NCI-H774 (cell line): Measurements from ENCODE around the gene TRAPPC3L.
A peak's percentile ranks its signal among the peaks of the same experiment; 100 is the strongest.

Experiments used
- DNase-seq: peaks from one replicate; lab custom pipeline; 2025; lab: John Stamatoyannopoulos, UW

Gene TRAPPC3L

DNA sequence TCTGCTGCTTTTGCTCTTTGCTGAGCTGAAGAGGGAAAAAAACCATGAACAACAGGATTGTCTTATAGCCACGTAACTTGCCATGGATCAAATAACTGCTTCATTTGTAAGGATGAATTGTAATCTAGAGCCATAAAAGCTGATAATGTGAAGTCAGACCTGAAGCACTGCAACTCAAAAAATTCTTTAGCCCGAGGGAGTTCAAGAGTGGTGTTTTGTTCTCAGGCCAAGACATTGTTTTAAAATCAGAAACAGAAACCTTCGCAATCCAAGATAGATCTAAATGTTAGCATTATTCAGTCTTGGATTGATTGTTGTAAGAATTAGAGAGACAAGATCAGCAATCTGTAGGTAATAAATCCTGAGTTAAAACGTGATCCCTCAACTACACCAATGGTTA is at the start of gene TRAPPC3L:
TSS of gene TRAPPC3L (minus strand) at position 34 of the 400 bp plus-strand sequence. CDS start 170 bp downstream, outside the sequence.
- DNase-seq = no peak

DNA sequence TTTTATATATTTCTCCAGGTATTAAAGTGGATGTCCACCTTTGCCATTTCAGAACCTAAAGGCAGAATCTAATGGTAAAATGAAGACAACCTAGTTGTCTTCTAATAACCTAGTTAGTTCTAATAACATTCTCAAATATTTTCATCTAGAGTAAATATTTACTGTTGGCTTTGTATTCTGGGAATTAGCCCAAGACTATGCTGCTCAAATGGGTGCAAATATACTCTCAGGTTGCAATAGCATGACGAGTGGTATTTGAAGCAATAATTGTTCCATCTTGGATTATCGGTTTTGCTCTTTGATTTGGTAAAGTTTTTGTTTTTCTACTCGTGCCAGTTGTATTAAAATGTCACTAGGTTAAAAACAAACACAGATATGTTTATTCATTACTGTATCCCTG is 49.8 kb upstream of the TRAPPC3L start:
- DNase-seq = no peak

DNA sequence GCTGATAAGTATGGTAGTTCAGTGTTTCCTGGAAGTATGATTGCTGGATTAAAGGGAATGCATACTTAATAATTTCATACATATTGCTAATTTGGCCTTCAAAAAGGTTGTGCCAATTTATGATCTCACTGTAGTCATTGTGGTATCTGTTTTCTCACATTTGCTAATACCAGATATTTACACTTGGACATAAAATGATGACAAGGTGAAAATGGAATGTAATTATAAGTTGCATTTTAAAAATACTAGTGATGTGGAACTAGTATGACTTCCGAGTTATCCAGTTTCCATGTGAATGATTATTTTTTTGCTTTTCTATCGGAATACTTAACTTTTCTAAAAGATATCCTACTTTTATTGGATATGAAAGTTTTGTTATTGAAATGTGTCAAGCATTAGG is 41.3 kb upstream of the TRAPPC3L start:
- DNase-seq = no peak

DNA sequence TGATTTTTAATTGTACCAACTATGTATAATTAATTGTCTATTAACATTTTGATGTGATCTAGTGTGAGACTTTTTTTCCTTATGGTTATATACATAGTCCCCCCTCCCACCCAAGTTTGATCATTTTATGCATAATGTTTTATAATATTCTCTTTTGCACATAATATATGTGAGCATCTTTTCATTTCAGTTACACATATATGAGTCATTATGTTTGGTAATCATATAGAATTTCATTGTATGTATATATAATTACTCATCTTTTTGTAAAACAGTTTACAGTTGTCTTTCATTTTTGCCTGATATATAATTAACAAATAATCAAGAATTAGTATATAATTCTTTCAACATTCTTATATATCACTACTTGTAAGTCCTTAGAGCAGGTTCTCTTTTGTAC is 40.8 kb upstream of the TRAPPC3L start:
- DNase-seq = no peak

DNA sequence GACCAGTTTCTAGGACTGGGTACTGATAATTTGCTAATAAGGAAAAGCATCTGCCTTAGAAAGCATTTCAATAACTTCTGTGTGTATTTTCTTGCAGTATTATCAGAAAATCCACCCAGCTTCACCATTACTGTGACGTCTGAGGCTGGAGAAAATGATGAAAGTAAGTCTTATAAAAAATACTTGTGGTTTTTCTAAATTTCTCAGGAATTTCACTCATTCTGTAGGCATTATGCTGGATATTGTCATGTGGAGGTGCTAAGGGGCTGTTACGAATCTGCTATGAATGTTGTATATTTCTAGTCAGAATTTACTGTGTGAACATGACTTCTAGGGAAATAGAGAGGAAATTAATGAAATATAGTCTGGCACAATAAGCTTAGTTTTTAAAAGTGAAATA is 34.7 kb upstream of the TRAPPC3L start:
- no peak for DNase-seq

DNA sequence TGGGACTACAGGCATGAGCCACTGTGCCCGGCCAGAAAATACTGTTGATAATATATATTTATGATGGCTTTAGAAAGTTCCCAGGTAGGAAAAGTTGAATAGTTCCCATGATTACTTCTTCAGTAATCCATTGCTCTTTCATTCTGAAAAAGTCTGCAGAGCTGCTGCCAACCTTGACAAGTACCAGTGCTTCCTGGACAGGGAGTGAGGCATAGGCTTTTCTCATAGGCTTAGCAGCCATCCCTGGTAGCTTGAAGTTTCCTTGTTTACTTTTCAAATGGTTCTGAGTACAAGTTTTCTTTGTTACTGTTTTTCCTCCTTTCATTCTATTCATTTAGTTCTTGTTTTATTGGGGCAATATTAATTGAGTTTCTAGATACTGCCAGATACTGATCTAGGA is 33.7 kb upstream of the TRAPPC3L start:
- no peak for DNase-seq

DNA sequence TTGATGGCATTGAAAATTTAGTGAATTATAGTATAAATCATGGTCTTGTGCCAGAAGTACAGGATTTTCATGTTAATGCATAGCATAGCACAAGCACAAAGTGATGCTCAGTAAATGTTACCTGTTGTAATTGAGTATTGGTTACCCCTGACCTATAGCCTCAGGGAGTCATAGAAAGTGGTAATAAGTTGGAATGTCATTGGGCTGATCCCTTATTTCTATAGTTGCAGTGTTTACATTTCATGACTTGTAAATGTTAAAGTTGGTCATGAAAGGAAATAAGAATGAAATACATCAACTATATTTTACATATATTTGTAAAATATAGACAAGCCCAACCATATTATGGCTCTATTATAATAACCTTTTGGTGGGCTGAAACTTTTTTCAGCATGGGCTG is 32.9 kb upstream of the TRAPPC3L start:
- no peak for DNase-seq

DNA sequence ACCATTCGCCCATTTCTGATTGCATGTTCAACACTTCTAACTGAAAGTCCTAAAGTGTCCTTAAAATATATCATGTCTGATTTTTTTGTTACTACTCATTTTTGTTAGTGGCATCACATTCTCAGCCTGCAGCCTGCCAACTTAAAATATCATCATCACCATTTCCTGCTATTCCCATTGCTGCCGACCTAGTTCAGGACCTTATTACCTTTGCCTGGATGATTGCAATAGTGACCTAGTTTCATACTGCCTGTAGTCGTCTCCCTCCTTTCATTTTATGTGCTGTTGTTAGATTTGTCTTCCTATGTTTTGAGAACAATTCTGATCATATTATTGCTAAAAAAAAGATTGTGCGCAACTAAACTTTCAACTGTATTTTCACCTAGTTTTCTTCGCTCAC is 32.0 kb upstream of the TRAPPC3L start:
- DNase-seq = no peak

DNA sequence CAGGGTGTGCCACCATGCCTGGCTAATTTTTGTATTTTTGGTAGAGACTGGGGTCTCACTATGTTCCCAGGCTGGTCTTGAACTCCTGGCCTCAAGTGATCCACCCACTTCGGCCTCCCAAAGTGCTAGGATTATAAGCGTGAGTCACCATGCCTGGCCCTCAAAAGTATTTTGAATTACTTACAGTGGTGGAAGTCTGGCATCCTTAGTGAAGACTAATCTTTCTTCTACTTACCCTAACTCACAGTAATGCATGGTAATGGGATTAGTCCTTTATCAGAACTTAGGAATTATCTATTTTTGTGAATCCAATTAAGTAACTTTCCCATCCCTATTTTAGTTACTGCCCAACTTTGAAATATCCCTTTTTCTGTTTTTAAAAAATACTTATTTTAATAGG is 29.7 kb upstream of the TRAPPC3L start:
- no peak for DNase-seq

DNA sequence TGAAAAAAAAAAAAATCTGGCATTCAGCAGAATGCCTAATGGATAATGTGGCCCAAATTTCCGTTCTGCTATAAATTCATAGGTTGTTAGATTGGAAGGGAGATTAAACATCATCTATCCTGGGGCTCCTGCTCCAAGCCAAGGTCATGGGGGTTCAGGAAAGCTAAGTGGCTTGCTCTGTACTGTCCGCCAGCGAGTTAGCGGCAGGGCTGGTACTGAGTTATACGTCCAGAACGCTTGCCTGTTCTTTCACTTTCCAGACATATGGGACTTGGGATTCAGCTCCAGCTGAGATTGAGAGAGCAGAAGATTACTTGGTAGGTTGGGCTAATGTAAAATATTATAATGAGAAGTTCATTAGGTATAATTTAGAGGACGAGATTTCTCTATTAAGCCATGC is 26.7 kb upstream of the TRAPPC3L start:
- DNase-seq = no peak

DNA sequence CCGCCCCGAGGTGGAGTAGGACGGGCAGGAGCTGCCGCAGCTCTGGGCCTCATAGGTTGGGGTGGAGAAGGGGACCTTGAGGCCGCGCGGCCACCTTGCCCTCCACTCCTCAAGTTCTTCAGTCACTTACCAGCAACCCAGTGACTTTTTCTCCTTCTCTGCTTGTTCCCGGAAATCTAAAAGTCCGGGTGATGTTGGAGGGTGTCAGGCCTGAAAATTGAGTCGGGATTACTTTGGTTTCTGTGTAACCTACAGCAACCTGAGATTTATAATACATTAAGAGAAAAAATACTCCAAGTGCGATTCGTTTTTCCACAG is 26.2 kb upstream of the TRAPPC3L start:
- no peak for DNase-seq

DNA sequence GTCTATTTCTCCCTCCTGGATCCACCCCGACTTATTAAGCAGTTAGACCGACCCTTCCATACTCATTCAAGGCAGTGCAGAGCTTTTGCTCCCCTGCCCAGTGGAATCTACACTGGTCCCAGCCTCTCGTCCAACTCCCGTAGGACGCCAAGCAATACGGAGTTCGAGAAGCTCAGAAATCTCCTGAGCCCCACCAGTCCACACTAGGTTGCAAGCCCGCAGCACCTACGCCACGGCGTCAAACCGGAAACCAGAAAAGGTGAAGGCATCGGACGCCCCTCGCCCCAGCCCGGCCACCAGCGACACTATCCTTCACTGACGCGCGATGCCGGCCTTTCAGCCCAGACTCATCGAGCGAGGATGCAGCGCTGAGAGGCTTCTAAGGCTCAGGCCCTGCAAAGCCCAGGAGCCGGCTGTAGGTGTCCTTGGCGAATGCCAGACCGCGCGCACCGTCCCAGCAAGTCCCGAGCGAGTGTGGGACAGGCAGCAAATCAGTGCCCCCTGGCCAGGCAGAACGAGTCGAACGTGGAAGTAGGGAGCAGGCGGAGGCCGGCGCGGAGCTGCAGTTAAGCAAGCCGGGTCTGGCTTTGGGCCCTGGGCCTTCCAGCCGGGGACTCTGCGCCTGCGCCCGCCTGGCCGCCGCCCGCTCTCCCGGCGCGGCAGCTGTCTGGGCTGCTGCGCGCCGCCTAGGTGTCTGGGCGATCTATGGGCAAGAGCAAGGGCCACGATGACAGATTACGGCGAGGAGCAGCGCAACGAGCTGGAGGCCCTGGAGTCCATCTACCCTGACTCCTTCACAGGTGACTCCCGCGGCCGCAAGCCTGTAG is 25.6 kb upstream of the TRAPPC3L start, which contains the start of gene RWDD1:
TSS of gene RWDD1 (plus strand) at position 649 of the 827 bp plus-strand sequence. CDS start at position 728, 79 bp downstream.
- DNase-seq = peak; percentile 100

DNA sequence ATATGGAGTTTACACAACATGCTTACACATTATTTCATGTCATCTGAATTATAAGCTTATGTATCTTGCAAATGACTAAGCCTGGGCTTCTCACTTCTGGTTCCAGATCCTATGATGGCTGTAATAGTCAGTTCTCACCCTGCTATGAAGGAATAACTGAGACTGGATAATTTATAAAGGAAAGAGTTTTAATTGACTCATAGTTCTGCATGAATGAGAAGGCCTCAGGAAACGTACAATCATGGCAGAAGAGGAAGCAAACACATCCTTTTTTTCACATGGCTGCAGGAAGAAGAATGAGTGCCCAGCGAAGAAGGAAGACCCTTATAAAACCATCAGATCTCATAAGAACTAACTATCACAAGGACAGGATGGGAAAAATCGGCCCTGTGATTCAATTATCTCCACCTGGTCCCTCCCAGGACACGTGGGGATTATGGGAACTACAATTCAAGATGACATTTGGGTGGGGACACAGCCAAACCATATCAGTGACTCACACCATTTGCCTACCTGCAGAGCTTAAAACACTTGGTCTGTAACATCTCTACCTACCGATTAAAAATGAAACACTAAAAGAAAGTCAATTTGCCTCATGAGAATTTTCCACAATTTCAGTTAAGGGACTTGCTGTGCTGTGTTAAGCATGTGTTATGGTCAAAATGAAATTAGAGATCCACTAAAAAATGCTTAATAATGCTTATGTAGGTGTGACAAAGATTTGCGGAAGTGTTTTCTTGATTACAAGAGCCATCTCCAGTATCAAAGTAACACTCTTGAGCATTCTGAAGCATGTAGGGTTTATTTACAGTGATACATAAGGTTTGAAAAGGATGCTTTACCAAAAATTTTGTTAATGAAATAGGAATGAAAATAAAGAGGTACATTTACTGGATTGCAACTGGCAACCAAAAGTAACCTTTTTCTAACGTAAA is 23.6 kb upstream of the TRAPPC3L start:
- DNase-seq = no peak

DNA sequence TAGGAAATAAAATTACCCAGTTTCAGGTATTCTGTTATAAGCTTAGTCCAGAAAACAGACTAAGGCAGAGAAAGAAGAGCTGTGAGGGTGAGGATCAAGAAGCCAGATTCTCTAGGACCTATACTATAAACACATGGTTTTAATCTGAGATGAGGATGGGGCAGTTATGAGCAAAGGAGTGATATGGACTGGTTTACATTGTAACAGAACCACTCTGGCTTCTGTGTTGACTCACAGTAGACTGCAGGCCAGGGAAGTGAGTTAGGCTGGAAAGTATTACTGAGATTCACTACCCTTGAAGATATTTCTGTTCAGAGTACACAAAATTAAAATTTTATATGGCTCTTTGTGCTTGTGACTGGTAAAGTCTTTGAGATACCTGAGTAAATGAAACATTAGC is 22.6 kb upstream of the TRAPPC3L start:
- DNase-seq = no peak

DNA sequence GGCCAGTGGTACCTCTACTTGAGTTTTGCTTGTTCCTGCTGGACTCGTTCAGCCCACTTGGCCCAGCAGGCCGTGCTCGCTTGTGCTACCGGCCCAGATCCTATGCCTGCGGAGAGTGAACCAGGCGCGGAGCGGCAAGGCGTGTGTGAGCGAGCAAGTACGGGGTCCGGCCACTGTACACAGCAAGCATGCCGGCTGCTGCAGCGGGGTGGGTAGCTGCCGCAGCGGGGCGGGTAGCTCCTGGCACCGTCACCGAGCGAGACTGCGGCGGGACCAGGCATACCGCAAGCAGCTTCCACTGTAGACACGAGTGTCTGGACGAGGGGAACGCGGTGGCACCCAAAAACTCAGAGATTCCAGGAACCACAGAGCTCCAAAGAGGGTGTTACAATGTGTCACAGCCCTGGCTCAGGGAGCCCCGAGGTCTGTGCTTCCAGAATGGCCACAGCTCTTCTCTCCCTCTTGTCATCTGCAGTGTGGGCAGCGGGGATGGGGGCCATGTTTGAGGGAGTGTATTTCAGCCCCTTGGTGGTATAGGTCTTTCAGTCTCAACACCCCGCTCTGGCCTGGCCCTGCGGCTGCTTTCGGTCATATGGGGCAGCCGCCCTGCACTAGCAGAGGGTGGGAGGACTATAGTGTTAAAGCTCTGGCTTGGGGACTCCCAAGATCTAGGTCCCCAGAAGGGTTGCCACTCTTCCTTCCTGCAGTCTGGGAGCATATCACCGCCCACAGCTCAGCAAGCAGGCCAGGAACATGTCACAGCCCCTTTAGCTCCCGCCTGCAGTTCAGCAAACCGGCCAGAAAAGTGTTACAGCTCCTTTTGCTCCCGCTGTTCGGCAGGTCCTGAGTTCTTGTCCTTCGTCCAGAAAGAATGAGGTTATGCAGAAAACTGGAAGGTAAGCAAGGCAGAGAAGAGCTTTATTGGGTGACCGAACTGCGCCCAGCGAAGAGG is 19.7 kb upstream of the TRAPPC3L start:
- no peak for DNase-seq

DNA sequence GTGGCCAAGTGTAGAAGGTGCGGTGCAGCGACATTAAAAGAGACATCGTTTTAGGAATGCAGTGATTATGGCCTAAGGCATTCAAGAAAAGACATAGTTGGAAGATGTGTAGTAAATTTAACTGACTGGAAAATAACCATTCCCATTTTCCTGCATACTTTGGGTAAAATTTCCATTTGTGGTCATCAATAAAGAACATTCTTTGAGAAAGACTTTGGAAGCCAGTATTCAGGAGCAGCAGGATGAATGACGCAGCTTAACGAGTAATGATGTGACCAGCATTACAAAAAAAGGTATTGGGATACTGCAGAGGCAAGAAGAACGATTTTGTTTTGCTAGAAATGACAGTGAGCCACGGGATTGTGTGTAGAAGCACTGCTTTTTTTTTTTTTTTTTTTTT is 18.8 kb upstream of the TRAPPC3L start:
- no peak for DNase-seq

DNA sequence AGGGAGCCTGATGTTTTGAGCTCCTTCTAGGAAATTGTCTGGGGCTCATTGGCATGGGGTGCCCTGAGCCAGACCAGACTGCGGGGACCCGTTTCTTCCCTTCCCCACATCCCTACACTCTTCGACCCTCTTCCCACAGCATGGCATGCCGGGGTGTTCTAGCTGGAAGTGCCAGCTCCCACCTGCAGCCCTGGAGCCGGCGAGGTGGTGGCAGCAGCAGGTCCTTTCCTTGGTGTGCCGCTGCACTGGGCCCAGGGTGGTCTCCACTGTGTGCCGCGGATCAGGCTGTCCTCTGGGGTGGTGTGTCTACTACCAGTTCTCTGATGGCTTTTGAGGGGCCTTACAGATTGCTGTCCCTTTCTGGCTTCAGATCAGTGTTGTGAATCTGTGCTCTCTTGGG is 18.3 kb upstream of the TRAPPC3L start:
- DNase-seq = no peak

DNA sequence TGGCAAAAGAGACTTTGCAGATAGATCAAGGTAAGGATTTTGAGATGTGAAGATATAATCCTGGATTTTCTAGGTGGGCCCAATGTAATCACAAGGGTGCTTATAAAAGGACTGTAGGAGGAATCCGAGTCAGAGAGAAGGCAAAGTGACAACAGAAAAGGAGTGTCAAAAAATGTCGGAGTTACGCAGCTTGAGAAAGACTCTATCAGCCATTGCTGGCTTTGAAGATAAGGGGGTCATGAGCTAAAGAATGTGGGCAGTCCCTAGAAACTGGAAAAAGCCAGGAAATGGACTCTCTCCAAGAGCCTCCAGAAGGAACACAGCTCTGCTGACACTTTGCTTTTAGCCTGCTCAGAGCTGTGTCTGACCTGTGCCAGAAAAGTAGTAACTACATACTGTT is 17.1 kb upstream of the TRAPPC3L start:
- no peak for DNase-seq

DNA sequence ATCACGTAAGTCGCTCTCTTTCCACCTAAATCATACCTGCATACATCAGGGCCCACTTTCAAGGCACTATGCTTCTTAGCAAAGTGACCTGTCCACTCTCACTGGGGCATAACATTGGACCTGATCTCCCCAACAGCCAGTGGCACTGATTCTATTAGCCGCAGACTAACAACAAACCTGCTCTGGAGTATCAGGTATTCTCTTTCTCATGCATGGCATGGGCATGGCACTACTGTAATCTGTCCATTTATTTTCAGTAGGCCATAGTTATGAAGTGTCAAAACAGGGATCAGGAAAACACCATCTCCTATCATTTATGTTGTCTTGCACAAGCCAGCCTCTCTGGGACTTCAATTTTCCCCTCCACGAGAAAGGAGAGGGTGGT is 16.5 kb upstream of the TRAPPC3L start:
- DNase-seq = no peak

DNA sequence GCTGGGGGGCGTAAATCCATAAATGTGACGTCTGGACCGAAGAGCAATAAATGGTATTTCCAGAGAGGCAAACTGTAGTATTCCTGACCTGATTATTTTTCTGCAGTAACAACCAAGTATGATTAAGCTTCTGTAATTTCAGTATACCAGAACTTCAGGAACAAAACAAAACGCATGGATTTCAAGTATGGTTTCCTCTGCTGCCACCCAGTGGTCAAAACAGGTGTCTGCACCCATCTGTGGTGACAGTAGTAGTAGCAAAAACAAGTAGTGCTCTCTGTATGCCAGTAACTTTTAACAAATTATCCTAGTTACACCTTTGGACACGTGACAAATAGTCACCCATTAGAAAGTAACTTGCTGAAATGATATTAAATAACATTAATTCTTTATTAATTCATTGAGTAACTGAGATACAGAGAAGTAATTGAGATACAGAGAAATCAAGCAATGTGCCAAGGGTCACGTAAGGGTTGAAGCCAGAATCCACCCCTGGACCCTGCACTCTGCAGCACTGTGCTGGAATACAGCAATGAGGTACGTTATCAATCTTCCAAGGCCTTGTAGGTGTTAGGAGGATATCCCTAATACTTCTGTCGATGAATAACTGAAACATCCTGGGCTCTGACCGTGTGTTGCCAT is 16.0 kb upstream of the TRAPPC3L start:
- DNase-seq = peak; percentile 59

DNA sequence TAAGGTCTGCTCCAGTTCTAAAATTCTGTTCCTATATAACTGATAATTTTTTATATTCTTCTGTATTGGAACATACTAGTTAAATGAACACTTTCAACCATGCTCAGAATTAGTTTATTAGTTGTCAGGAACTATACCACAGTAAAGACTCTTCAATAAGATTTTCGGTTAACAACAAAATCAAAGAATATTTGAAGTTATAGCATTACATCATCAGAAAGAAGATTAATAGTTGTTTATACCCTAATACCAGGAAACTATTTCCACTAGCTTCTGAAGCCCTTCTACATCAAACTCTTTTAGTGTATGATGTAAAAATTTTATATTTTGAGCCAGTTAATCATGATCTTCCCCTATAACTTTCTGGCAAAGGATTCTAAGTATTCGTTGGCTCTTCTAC is 14.6 kb upstream of the TRAPPC3L start:
- DNase-seq = no peak

DNA sequence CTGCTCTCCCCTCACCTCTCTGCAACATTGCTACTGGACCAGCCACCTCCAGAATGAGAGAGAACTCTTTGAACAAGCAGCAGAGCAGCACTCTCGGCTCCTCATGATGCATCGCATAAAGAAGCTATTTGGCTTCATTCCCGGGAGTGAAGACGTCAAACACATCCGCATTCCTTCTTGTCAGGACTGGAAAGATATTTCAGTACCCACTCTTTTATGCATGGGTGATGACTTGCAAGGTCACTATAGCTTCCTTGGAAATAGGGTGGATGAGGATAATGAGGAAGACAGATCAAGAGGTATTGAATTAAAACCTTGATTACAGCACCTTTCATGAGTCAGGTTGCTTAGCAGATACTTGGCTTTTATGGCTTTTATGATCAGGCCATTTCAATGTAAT is 12.4 kb upstream of the TRAPPC3L start:
- DNase-seq = no peak
